Measurements from ENCODE around the gene MRGPRX4. TPM values are rescaled to one million over a fixed set of nuclear protein-coding genes. Genes with fewer than 3 reads are reported as not detected.

MRGPRX4 gene
- total RNA-seq, 1 donor from 2014 or later = not detected

Other genes starting within 250 kb of the MRGPRX4 start
- 20.5 and 27.0 TPM in 2 replicates for gene SERGEF, start 159.8 kb upstream of the MRGPRX4 start, total RNA-seq
- gene TPH1, start 126.6 kb upstream of the MRGPRX4 start, total RNA-seq = 0.07 and 0.38 TPM in 2 replicates
- 14.7 and 17.7 TPM in 2 replicates for gene SAAL1, start 66.8 kb upstream of the MRGPRX4 start, total RNA-seq
- not detected in 2 replicates for gene MRGPRX3, start 40.3 kb upstream of the MRGPRX4 start, total RNA-seq
- 1.3 TPM in 1 of 2 replicates, not detected in the other for gene SAA4, start 64.0 kb downstream of the MRGPRX4 start, total RNA-seq
- gene SAA2, start 75.8 kb downstream of the MRGPRX4 start, total RNA-seq = 2.2 and 8.0 TPM in 2 replicates
- gene SAA1, start 93.4 kb downstream of the MRGPRX4 start, total RNA-seq = 2.8 and 5.8 TPM in 2 replicates
- 15.1 and 15.7 TPM in 2 replicates for gene HPS5, start 149.3 kb downstream of the MRGPRX4 start, total RNA-seq
- 57.2 and 58.5 TPM in 2 replicates for gene GTF2H1, start 149.7 kb downstream of the MRGPRX4 start, total RNA-seq
- 269 and 279 TPM in 2 replicates for gene LDHA, start 221.7 kb downstream of the MRGPRX4 start, total RNA-seq
- gene LDHC, start 239.5 kb downstream of the MRGPRX4 start, total RNA-seq = 0.82 and 2.6 TPM in 2 replicates

Measured in kidney epithelial cell (primary cell).